DND-41 (cell line): ENCODE data around the gene RMND1.

Experiments used
- CTCF ChIP-seq: IDR thresholded peaks from 2 replicates; pipeline ENCODE4 v1.5.1; 2012; ENCODE audit warnings: borderline replicate concordance, low read length, moderate library complexity, mild to moderate bottlenecking; ENCODE audit not compliant: poor library complexity, severe bottlenecking; ENCODE audit errors: extremely low read depth
- EZH2 ChIP-seq: IDR thresholded peaks from 3 replicates; pipeline ENCODE4 v1.6.1; 2012; ENCODE audit warnings: borderline replicate concordance, low read depth, mild to moderate bottlenecking, moderate library complexity, low read length, inconsistent platforms; ENCODE audit not compliant: severe bottlenecking

- TF ChIP-seq EZH2 (no peak), CTCF (peak; percentile 82)
These were observed 24.0 kb upstream of the RMND1 start for GRCh38 chr6:151475653-151476523.
